Measurements from ENCODE around the gene STX19.

The STX19 gene

GRCh38 chr3:94001827-94002495 lies 26.4 kb downstream of the STX19 start:
- Histone ChIP-seq H3K4me3 (ENCODE audit: insufficient read depth, low read depth, low read length, poor library complexity, severe bottlenecking) (no peak overlapping the region), H3K27ac (ENCODE audit: insufficient read depth, low read length, poor library complexity, severe bottlenecking) (no peak overlapping the region), H3K27me3 (replicated peaks; ENCODE audit: control insufficient read depth, insufficient read depth, low read length, poor library complexity, severe bottlenecking) (no peaks in the 10 kb centered on the region), H3K4me1 (ENCODE audit: control insufficient read depth, insufficient read depth, low read length, poor library complexity, severe bottlenecking) (no peaks in the 10 kb centered on the region), H3K9me3 (ENCODE audit: control insufficient read depth, low read length) (no peaks in the 10 kb centered on the region), H3K36me3 (ENCODE audit: control insufficient read depth, insufficient read depth, low read length) (no peaks in the 10 kb centered on the region)
- DNase-seq, result no peak

- H3K36me3 ChIP-seq (ENCODE audit: control insufficient read depth, insufficient read depth, low read length), result no peaks in the 10 kb centered on the region
- no peak for DNase-seq
Observed at GRCh38 chr3:94001191-94001590, 27.2 kb downstream of the STX19 start.

GRCh38 chr3:93994056-93994455 lies 34.3 kb downstream of the STX19 start:
- no peak for DNase-seq
- Histone ChIP-seq H3K4me3 (ENCODE audit: insufficient read depth, low read depth, low read length, poor library complexity, severe bottlenecking) (no peak overlapping the region), H3K4me1 (ENCODE audit: control insufficient read depth, insufficient read depth, low read length, poor library complexity, severe bottlenecking) (no peaks in the 10 kb centered on the region), H3K36me3 (ENCODE audit: control insufficient read depth, insufficient read depth, low read length) (no peaks in the 10 kb centered on the region), H3K27ac (ENCODE audit: insufficient read depth, low read length, poor library complexity, severe bottlenecking) (no peak overlapping the region), H3K27me3 (replicated peaks; ENCODE audit: control insufficient read depth, insufficient read depth, low read length, poor library complexity, severe bottlenecking) (no peaks in the 10 kb centered on the region), H3K9me3 (ENCODE audit: control insufficient read depth, low read length) (no peaks in the 10 kb centered on the region)

More at GRCh38 chr3:94001191-94001590, 27.2 kb downstream of the STX19 start:
- no peak overlapping the region for H3K4me3 ChIP-seq (ENCODE audit: insufficient read depth, low read depth, low read length, poor library complexity, severe bottlenecking)
- H3K27ac ChIP-seq (ENCODE audit: insufficient read depth, low read length, poor library complexity, severe bottlenecking), result no peak overlapping the region
- H3K27me3 ChIP-seq (replicated peaks; ENCODE audit: control insufficient read depth, insufficient read depth, low read length, poor library complexity, severe bottlenecking), result no peaks in the 10 kb centered on the region
- no peaks in the 10 kb centered on the region for H3K9me3 ChIP-seq (ENCODE audit: control insufficient read depth, low read length)
- no peaks in the 10 kb centered on the region for H3K4me1 ChIP-seq (ENCODE audit: control insufficient read depth, insufficient read depth, low read length, poor library complexity, severe bottlenecking)

DNA sequence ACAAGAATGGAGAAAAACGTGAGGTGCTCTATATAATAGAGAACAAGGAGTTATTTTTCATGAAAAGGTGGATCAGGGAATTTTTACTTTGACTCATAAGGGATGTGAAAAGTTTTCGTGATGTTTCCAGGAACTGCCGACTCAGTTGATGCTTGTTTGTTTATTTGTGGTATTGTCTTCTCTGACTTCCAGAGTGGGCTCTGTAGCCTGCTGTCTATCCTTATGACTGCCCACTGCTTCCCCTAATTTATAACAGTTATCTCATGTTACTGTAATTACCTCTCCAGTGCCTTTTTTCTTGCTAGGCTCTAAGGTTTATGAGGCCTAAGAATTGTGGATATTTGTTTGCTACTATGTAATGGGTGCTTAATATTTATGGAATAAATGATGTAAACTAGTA lies 36.2 kb downstream of the STX19 start:
- DNase-seq, result no peak
- Histone ChIP-seq H3K27me3 (replicated peaks; ENCODE audit: control insufficient read depth, insufficient read depth, low read length, poor library complexity, severe bottlenecking) (no peaks in the 10 kb centered on the region), H3K9me3 (ENCODE audit: control insufficient read depth, low read length) (no peaks in the 10 kb centered on the region), H3K4me1 (ENCODE audit: control insufficient read depth, insufficient read depth, low read length, poor library complexity, severe bottlenecking) (no peaks in the 10 kb centered on the region), H3K4me3 (ENCODE audit: insufficient read depth, low read depth, low read length, poor library complexity, severe bottlenecking) (no peak overlapping the region), H3K36me3 (ENCODE audit: control insufficient read depth, insufficient read depth, low read length) (no peaks in the 10 kb centered on the region), H3K27ac (ENCODE audit: insufficient read depth, low read length, poor library complexity, severe bottlenecking) (no peak overlapping the region)

DNA sequence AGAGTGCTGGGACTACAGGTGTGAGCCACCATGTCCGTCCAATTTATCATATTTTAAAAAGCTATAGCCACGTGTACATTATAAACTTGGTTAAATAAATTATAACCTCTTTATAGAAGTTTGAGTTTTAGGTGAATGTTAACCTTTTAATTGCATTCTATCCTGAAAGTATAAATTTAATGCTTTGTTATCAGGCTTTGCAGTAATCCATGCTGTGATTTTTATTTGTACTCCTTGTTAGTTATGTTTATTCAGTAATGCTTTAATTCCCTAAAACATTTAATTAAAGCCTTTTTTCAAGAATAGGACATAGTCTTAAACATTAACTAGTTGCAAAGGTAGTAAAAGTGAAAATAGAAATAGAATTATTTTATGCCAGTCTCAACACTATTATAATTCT lies 36.8 kb downstream of the STX19 start:
- H3K4me3 ChIP-seq (ENCODE audit: insufficient read depth, low read depth, low read length, poor library complexity, severe bottlenecking), result no peak overlapping the region
- no peak for DNase-seq
- no peaks in the 10 kb centered on the region for H3K9me3 ChIP-seq (ENCODE audit: control insufficient read depth, low read length)
- no peaks in the 10 kb centered on the region for H3K4me1 ChIP-seq (ENCODE audit: control insufficient read depth, insufficient read depth, low read length, poor library complexity, severe bottlenecking)
- H3K27me3 ChIP-seq (replicated peaks; ENCODE audit: control insufficient read depth, insufficient read depth, low read length, poor library complexity, severe bottlenecking), result no peaks in the 10 kb centered on the region
- no peak overlapping the region for H3K27ac ChIP-seq (ENCODE audit: insufficient read depth, low read length, poor library complexity, severe bottlenecking)
- H3K36me3 ChIP-seq (ENCODE audit: control insufficient read depth, insufficient read depth, low read length), result no peaks in the 10 kb centered on the region

DNA sequence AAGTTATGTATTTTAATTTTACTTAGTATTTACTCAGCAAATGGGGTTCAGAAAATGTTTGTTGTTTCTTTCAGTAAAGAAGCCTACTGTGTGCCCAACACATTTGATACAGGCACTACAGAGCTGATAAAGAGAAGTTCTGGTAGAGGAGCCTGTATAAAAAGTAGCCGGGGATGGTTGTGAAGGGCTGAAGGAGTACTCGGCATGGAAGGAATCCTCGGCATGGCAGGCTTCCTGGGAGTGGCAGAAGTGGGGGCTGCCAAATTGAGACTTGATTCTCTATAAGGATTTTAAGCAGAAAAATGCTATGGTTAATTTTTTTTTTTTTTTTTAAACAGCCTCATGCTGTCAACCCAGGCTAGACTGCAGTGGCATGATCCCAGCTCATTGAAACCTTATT lies 39.2 kb downstream of the STX19 start:
- Histone ChIP-seq H3K4me3 (ENCODE audit: insufficient read depth, low read depth, low read length, poor library complexity, severe bottlenecking) (no peak overlapping the region), H3K4me1 (ENCODE audit: control insufficient read depth, insufficient read depth, low read length, poor library complexity, severe bottlenecking) (no peaks in the 10 kb centered on the region), H3K9me3 (ENCODE audit: control insufficient read depth, low read length) (no peaks in the 10 kb centered on the region), H3K27ac (ENCODE audit: insufficient read depth, low read length, poor library complexity, severe bottlenecking) (no peak overlapping the region), H3K36me3 (ENCODE audit: control insufficient read depth, insufficient read depth, low read length) (no peaks in the 10 kb centered on the region), H3K27me3 (replicated peaks; ENCODE audit: control insufficient read depth, insufficient read depth, low read length, poor library complexity, severe bottlenecking) (no peaks in the 10 kb centered on the region)
- no peak for DNase-seq

DNA sequence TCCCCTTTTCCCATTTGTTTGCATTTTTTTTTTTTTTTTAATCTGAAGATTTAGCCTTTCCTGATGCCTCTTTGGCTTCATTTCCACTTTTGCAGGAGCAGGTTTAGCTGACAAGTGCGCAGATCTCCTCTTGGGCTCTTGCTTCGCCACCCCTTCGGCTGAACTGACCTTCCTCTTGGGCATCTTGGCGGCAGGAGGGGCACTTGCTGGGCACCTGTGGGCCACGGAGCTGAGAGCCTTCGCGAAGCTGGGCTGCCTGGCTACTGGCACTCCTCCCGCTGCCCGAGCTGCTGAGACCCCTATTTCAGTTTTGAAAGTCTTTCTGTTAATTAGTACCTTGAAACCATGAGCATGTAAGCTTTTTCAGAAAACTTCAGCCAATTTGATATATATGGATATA lies 39.6 kb downstream of the STX19 start:
- DNase-seq, result no peak

DNA sequence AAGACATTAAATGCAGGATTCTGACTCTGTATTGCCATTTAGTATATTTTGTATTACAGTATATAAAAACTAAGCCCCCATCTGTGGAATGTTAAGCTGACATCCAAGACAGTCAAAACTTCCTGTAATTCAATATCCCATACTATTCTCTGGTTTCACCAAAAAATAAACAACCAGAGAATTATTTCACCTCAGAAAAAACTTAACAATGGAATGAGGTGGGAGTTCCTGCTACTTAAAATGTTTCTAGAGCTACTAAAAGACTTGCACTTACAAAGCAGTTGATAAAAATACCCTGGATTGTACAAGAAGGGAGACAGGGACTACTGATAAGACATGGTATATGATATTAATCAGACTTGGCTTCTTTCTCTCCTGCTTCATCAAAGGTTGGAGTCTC lies 40.1 kb downstream of the STX19 start:
- no peaks in the 10 kb centered on the region for H3K27me3 ChIP-seq (replicated peaks; ENCODE audit: control insufficient read depth, insufficient read depth, low read length, poor library complexity, severe bottlenecking)
- no peak overlapping the region for H3K27ac ChIP-seq (ENCODE audit: insufficient read depth, low read length, poor library complexity, severe bottlenecking)
- no peak for DNase-seq
- H3K9me3 ChIP-seq (ENCODE audit: control insufficient read depth, low read length), result no peaks in the 10 kb centered on the region
- H3K4me3 ChIP-seq (ENCODE audit: insufficient read depth, low read depth, low read length, poor library complexity, severe bottlenecking), result no peak overlapping the region
- H3K36me3 ChIP-seq (ENCODE audit: control insufficient read depth, insufficient read depth, low read length), result no peaks in the 10 kb centered on the region
- no peaks in the 10 kb centered on the region for H3K4me1 ChIP-seq (ENCODE audit: control insufficient read depth, insufficient read depth, low read length, poor library complexity, severe bottlenecking)

More for the DNA sequence above, 39.6 kb downstream of the STX19 start:
- Histone ChIP-seq H3K4me1 (ENCODE audit: control insufficient read depth, insufficient read depth, low read length, poor library complexity, severe bottlenecking) (no peaks in the 10 kb centered on the region), H3K27ac (ENCODE audit: insufficient read depth, low read length, poor library complexity, severe bottlenecking) (no peak overlapping the region), H3K4me3 (ENCODE audit: insufficient read depth, low read depth, low read length, poor library complexity, severe bottlenecking) (no peak overlapping the region), H3K27me3 (replicated peaks; ENCODE audit: control insufficient read depth, insufficient read depth, low read length, poor library complexity, severe bottlenecking) (no peaks in the 10 kb centered on the region), H3K36me3 (ENCODE audit: control insufficient read depth, insufficient read depth, low read length) (no peaks in the 10 kb centered on the region), H3K9me3 (ENCODE audit: control insufficient read depth, low read length) (no peaks in the 10 kb centered on the region)

GRCh38 chr3:93984618-93985017 lies 43.8 kb downstream of the STX19 start:
- no peaks in the 10 kb centered on the region for H3K9me3 ChIP-seq (ENCODE audit: control insufficient read depth, low read length)
- H3K27me3 ChIP-seq (replicated peaks; ENCODE audit: control insufficient read depth, insufficient read depth, low read length, poor library complexity, severe bottlenecking), result no peaks in the 10 kb centered on the region
- no peak for DNase-seq
- H3K27ac ChIP-seq (ENCODE audit: insufficient read depth, low read length, poor library complexity, severe bottlenecking), result no peak overlapping the region
- no peak overlapping the region for H3K4me3 ChIP-seq (ENCODE audit: insufficient read depth, low read depth, low read length, poor library complexity, severe bottlenecking)
- H3K4me1 ChIP-seq (ENCODE audit: control insufficient read depth, insufficient read depth, low read length, poor library complexity, severe bottlenecking), result no peaks in the 10 kb centered on the region
- no peaks in the 10 kb centered on the region for H3K36me3 ChIP-seq (ENCODE audit: control insufficient read depth, insufficient read depth, low read length)

DNA sequence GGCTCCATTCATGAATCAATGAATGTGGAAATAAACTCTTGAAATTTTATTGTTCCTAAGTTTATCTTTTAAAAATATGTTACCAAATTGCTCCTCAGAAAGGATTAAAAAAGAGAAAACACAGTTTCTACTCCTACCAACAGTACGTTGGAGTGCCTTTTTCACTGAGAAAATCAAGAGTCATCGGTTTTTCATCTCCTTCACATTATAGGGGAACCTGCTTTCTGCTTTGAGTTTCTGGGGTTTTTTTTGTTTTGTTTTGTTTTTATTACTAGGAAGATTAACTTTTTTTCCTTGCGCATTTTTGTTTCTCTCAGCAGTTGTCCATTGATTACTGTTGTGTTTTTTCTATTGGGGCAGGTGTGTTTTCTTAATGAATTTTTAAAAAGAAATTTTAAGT lies 45.0 kb downstream of the STX19 start:
- Histone ChIP-seq H3K4me1 (ENCODE audit: control insufficient read depth, insufficient read depth, low read length, poor library complexity, severe bottlenecking) (no peaks in the 10 kb centered on the region), H3K9me3 (ENCODE audit: control insufficient read depth, low read length) (no peaks in the 10 kb centered on the region), H3K36me3 (ENCODE audit: control insufficient read depth, insufficient read depth, low read length) (no peaks in the 10 kb centered on the region), H3K27ac (ENCODE audit: insufficient read depth, low read length, poor library complexity, severe bottlenecking) (no peak overlapping the region), H3K27me3 (replicated peaks; ENCODE audit: control insufficient read depth, insufficient read depth, low read length, poor library complexity, severe bottlenecking) (no peaks in the 10 kb centered on the region), H3K4me3 (ENCODE audit: insufficient read depth, low read depth, low read length, poor library complexity, severe bottlenecking) (no peak overlapping the region)
- DNase-seq, result no peak
